GM19467 (cell line): ENCODE measurements around the gene MGST3.
"Not testable (repeated sequence)": the region's sequence is repeated elsewhere in the genome, so short reads cannot be mapped to it uniquely, and the experiment has no call there.

Experiments
- ATAC-seq: cut with Tn5 transposase; IDR thresholded peaks from one replicate; pipeline ENCODE4 v1.9.1; 2021; ENCODE audit warnings: mild to moderate bottlenecking, moderate library complexity; ENCODE audit not compliant: unreplicated experiment

Gene MGST3

DNA sequence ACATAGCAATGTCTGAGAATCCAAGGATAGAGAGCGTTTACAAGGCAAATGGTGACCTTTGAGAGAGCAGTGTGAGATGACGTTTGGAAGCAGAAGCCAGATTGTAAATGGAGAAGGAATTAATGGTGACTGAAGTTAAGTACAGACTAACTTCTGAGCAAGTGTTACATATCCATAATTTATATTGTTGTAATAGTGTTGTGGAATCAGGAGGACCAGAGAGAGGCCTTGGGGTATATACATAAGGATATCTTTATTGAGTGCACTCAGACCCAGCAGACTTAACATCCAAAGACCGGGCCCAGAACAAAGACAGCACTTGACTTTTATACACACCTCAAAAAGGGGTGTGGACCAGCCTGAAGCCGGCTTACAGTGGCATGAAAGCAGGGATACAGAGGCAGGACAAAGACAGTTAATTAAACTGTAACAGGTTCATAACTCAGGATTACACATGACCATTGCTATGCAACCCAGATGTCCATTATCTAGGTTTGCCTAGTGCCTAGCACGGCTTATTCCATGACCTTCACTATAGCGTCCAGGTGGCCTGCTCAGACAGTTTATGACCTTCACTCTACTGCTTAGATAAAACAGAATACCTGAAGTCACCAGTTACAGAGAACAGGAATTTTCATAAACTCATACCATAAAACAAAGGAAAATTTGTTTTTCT lies 2.7 kb upstream of the MGST3 start:
- ATAC-seq = no peak

DNA sequence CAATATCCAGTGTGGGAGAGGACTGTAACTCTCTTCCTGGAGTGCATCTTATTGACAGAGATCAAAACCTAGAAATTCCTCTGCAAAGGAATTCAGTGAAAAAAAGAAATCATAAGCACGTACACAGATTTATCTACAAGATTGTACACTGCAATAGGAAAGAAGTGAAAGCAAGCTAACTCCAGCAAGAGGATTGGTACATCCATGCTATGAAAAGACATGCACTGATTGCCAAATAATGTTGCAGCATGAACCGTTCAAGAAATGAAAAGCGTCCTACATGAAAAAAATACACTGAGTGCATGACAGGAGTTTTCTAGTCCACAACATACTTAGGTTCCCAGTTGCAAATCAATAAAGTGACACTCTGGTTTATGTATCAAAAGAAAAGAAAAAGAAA lies 1.9 kb upstream of the MGST3 start:
- ATAC-seq = no peak

GRCh38 chr1:165629848-165630628 lies 996 bp upstream of the MGST3 start:
- ATAC-seq = no peak

DNA sequence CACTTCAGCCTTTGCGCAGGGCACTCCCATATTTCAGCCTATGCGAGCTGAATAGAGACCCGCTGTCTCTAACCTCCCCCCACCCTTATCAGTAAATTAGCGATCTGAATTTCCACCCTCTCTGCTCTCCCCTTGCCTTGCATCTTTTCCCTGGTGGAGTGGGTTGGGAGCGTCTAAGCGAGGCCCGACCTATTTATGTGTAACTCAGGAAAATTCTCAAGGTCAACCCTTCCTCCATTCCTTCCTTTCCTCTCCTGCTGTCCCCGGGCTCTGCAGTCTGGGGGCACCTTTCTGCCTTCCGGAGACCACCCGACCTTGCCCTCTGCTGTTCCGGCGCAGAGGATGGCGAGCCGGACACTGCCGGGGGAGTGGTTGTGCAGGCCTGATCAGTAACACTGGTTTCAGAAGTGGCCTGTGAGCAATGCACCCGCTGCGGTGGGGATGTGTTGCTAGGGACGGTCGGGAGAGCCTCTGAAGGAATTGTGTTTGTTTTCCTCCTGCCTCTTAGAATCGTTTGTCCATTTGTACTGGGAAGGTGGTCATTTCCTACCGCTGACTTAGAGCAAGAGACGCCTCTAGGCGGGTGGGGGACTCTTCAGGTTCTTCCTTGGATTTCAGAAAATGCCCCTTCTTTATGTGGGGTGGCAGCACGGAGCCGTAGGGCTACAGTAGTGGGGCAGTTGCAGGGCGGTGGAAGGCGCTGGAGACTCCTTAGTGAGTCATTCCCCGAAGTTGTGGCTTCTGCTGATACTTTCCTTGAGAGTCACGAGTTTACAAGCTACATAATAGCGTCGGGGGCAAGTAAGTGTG lies 513 bp downstream of the MGST3 start:
- ATAC-seq = peak; percentile 33

DNA sequence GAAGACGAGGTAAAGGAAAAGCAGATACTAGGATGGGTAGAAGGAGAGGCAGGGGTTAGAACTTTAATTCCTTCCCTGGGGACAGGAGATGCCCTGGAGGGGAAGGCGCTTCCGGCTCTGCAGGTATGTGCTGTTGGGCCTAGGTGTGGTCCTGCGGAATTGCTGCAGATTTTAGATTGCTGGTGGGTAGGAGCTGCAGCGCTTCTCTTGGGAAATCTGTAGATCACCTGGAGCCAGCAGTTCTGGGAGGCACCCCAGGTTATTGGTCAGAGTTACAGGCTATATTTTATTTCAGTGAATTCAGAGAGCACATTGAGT lies 1.1 kb downstream of the MGST3 start:
- ATAC-seq = no peak

DNA sequence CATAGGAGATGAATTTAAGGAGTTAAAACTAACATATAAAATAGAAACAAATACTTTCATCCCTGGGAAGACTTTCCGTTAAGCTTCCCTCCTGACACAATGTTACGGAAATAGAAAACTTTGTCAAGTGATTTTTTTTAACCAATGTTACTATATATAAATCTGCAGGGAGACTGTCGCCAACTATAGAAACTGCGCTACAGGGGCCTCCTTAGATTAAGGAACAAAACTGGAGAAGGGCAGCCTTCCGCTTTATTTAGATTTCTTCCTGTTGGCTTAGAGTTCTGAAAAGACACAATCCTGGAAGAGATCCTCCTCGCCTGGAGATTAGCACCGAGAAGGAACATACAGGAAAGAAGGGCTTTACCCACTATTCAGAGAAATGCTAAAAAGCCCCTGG lies 1.5 kb downstream of the MGST3 start:
- no peak for ATAC-seq

GRCh38 chr1:165633614-165634013 lies 2.6 kb downstream of the MGST3 start:
- ATAC-seq = no peak

DNA sequence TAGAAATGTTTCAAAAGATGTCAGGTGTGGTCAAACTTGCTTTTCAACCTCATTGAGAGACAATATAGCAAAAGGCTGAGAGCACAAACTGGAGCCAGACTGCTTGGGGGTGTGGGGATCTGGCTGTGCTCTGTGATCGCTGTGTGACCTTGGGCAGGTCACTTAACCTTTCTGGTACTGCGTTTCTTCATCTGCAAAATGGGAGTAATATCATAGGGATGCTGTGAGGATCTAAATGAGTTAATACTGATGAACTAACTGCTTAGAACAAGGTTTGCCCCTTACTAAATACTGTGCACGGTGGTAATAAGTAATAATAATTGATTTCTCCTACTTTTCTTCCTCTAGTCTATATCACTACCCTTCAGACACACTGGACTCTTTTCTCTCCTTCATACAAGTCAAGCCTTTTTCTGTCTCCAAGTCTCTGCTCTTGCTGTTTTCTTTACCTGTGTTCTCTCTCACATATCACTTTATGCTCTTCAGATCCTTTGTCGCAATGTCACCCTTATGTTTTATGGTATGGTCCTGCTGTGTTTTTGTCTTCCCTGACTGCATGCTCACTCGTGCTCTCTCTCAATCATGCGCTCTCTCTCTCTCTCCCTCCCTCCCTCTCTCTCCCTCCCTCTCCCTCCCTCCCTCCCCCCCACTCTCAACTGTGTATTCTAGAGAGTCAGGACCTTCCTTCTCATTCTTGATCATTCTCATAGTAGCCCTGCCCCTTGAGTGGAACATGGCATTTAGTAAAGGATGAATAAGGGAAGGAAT lies 3.3 kb downstream of the MGST3 start:
- no peak for ATAC-seq

DNA sequence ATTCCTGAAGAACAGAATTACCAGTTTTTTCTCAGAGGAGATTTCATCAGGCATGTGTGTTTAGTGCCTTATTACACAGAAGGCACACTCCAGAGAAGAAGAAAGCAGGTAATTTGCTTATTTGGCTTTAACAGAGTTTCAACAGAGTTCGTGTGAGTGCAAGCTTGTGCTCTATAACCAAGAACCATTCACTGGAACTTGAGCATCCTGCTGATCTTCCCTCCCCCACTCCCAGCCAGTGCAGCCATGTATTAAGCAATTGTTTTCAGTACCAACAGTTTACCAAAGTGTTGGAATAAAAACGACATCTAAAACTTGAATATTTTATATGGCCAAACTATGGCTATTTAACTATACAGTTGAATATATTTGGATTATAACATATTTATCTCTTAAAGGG lies 4.3 kb downstream of the MGST3 start:
- ATAC-seq = no peak

DNA sequence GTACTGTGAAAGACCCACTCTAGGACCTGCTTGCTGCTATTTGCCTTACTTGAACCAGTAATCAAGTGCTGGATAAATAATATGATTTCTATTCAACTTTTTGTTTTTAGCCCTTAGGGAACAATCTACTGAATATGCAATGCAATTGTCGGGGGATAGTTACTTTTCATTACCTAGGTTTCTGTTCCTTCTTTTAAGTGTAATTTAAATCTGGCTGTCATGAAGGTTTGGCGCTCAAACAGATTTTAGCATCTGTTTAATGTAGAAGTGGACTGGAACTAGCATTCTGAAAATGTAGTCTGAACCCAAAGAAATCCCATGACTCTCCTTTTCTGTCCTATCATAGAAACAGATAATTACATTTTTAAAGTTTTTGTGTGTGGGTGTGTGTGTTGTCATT lies 4.8 kb downstream of the MGST3 start:
- no peak for ATAC-seq

DNA sequence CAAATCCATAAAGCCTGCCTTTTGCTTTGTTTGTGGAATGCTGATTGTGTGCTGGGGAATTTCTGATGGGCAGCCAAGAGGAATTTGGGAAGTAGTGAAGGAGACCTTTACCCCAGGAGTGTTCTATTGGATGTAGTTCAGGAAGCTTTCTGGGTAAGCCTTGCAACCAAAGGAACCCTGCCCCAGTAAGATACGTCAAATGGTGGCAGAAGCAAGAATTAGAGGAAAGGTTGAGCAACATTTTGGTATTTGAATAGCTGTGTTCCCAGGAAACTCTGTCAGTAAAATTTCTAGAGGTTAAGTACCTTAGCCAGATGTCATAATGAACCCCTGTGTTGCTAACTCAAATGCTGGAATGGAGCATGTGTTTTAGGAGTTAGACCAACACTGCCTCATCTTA lies 6.4 kb downstream of the MGST3 start:
- no peak for ATAC-seq

DNA sequence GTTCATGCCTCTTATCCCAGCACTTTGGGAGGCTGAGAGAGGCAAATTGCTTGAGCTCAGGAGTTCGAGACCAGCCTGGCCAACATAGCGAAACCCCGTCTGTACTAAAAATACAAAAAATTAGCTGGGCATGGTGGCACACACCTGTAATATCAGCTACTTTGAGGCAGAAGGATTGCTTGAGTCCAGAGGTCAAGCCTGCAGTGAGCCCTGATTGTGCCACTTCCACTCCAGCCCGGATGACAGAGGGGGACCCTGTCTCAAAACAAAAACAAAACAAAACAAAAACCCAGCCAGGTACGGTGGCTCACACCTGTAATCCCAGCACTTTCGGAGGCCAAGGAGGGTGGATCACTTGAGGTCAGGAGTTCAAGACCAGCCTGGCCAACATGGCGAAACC lies 7.2 kb downstream of the MGST3 start:
- ATAC-seq = not testable (repeated sequence)

DNA sequence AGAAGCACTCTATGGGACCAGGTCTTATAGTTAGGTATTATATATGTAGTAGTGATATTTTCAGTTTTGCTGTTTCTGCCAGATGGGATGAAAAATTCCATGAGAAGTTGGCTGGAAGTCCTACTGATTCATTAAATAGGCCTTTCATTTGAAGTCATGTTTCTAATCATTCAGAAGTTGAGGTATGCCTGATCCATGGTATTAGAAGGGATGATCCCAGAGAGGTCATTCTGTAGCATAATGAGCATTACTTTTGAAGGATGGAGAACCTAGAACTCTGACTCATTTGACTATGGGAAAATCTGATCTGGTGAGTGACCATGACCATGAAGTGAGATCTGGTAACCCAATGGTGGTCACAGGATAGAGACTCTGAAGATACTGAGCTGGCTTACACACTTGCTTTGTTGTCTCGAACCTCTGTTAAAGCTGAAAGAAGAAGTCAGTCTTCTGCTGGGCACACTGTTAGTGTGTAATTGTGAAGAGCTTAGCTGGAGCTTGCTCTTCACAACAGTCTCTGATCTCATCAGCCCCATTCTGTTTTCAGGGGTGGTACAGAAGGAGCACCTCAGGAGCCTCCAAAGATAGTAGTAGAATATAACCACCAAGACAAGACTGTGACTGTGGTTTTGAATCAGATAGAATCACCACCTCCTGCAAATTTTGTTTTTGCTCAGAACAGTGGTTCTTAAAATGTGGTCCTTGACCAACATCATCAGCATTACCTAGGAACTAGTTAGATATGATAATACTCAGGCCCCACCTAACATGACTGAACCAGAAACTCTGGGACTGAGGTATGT lies 9.0 kb downstream of the MGST3 start:
- no peak for ATAC-seq

DNA sequence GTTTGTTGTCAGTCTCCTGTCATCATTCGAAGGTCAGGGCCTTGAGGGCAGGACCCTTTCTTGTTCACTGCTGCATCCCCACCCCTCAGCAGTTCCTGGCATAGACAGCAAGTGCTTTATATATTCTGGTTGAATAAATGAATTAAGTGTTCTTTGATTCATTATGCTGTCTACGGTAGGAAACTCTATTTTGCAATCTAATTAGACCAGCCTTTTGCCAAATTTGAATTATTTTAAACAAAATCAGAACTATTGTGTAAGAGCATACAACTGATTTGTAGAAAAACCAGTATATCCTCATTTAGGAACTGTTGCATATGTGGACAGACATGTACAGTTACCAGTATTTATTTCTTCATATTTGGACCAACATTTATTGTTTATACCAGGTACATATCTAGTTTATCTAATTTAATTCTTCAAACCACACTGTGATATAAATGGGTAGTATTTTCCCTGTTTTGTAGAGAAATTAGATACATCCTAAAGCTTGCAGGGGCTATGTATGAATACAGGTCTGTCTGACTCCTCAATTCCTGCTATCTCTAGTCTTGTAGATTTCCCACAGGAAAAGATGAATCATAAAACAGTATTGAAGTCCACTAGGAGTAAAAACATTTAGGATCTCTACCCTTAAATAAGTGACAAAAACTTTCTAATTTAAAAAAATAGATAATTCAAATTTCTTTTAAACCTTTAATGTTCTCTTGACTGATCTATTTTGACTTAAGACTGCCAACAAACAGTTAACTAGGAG lies 10.4 kb downstream of the MGST3 start:
- ATAC-seq = no peak

DNA sequence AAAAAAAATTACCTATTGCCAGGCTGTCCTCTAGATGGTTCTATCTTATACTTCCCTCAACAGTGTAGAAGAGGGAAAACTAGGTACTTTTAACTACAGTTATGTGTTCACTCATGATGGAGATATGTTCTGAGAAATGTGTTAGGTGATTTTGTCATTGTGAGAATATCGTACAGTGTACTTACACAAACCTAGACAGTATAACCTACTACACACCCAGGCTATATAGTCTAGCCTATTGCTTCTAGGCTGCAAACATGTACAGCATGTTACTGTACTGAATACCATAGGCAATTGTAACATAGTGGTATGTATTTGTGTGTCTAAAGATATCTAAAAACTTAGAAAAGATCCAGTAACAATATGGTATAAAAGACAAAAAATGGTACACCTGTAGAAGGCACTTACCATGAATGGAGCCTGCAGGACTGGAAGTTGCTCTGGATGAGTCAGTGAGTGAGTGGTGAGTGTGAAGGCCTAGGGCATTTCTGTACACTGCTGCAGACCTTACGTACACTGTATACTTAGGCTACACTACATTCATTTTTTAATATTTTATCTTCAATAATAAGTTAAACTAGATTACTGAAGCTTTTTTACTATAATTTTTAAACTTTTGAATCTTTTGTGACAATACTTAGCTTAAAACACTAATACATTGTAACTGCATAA lies 13.2 kb downstream of the MGST3 start:
- ATAC-seq = no peak

DNA sequence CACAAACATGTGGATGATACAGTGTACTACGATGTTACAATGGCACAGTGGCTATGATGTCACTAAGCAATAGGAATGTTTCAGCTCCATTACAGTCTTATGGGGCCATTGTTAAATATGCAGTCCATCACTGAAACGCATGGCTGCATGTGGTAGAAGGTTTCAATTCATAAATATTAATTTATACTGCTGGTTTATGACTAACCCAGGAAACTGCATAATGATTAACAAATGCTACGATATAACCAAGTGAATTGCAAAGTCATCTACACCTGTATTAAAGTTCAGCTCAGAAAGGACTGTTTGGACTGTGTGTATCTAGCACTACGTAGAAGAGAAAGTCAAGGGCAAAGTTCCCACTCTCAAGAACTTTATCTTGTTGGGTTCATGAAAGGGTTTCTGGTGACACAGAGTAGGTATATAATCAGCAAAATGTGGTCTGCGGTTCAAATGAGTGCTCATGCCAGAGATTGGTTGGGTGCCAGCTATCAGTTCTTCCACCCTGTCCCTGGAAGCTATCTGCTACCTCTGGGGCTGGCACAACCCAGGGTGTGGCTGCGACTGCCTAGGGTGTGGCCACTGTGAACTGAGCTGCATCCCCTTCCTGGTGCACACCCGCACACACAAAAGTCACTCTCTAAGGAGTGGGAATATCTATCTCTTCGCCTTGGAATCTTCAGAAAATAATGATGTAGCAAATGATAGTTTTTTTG lies 14.8 kb downstream of the MGST3 start:
- peak; percentile 48 for ATAC-seq

GRCh38 chr1:165647517-165647916 lies 16.5 kb downstream of the MGST3 start:
- no peak for ATAC-seq

GRCh38 chr1:165647970-165648369 lies 16.9 kb downstream of the MGST3 start:
- no peak for ATAC-seq
